SK-N-SH (cell line): Measurements from ENCODE around the gene PPP4R3A. TPM values are rescaled to one million over a fixed set of nuclear protein-coding genes. Genes with fewer than 3 reads are reported as not detected.

ENCODE experiments used
- CTCF ChIA-PET: fragments of 300-600, 350-600 bp; formaldehyde crosslinking; extraction: SDS; loops from one replicate; lab custom pipeline; 2021; lab: Yijun Ruan, JAX
- POLR2A ChIA-PET: fragments of 350-600 bp; sonication (Branson Sonifier 250); formaldehyde crosslinking; extraction: SDS; loops from one replicate; lab custom pipeline; 2020; ENCODE audit warnings: antibody characterized with exemption, inconsistent platforms; lab: Yijun Ruan, JAX
- DNase-seq: peaks from one replicate; pipeline ENCODE4 v3.0.0; 2012
- H2AFZ ChIP-seq: fragments of 200-600 bp; sonication (generic); 2 replicates; pipeline ENCODE4 v1.8.1; 2016; ENCODE audit warnings: antibody characterized with exemption, mild to moderate bottlenecking, low read depth
- H3F3A ChIP-seq: fragments of 200-600 bp; sonication (generic); replicated peaks from 2 replicates; pipeline ENCODE3; 2016; ENCODE audit warnings: antibody characterized with exemption, mild to moderate bottlenecking; ENCODE audit not compliant: insufficient read depth
- H3K27ac ChIP-seq, 2 experiments: fragments of 200-500 bp in 1 of 2; fragments of 200-600 bp in 1 of 2; sonication (Bioruptor generic) in 1 of 2; sonication (generic), shearing (Covaris generic) in 1 of 2; 2 replicates each; pipeline versions ENCODE4 v1.5.1 to v1.6.1; 2014 to 2016; ENCODE audit warnings: low read depth in 2 of 2, inconsistent platforms in 1 of 2, low read length in 1 of 2, mild to moderate bottlenecking in 1 of 2, mixed read lengths in 1 of 2
- H3K27me3 ChIP-seq: fragments of 200-600 bp; sonication (generic), shearing (Covaris generic); 2 replicates; pipeline ENCODE4 v1.6.1; 2016; ENCODE audit warnings: mixed run types; ENCODE audit not compliant: insufficient read depth
- H3K36me3 ChIP-seq, 2 experiments: fragments of 200-500 bp in 1 of 2; fragments of 200-600 bp in 1 of 2; sonication (Bioruptor generic) in 1 of 2; sonication (generic) in 1 of 2; replicated peaks in 1 of 2; 2 replicates each; pipeline versions ENCODE3 to v1.5.1; 2014 to 2016; ENCODE audit warnings: low read length in 1 of 2, mild to moderate bottlenecking in 1 of 2; ENCODE audit not compliant: insufficient read depth in 2 of 2, control insufficient read depth in 1 of 2
- H3K4me1 ChIP-seq, 2 experiments: fragments of 200-500 bp in 1 of 2; fragments of 200-600 bp in 1 of 2; sonication (Bioruptor generic) in 1 of 2; sonication (generic), shearing (Covaris generic) in 1 of 2; 2 replicates each; pipeline versions ENCODE4 v1.5.1 to v1.6.1; 2014 to 2016; ENCODE audit warnings: low read depth in 1 of 2, low read length in 1 of 2, mixed run types in 1 of 2; ENCODE audit not compliant: insufficient read depth in 2 of 2, control insufficient read depth in 1 of 2
- H3K4me2 ChIP-seq: fragments of 200-600 bp; sonication (generic), shearing (Covaris generic); 2 replicates; pipeline ENCODE4 v1.6.1; 2017; ENCODE audit warnings: mixed run types
- H3K4me3 ChIP-seq, 2 experiments: fragments of 200-500 bp in 1 of 2; fragments of 200-600 bp in 1 of 2; sonication (Bioruptor generic) in 1 of 2; sonication (generic), shearing (Covaris generic) in 1 of 2; 2 replicates each; pipeline versions ENCODE4 v1.5.1 to v1.8.1; 2014 to 2016; ENCODE audit warnings: low read depth in 2 of 2, inconsistent platforms in 1 of 2, low read length in 1 of 2, mild to moderate bottlenecking in 1 of 2, mixed read lengths in 1 of 2, moderate library complexity in 1 of 2
- H3K79me2 ChIP-seq: fragments of 200-600 bp; sonication (generic); 2 replicates; pipeline ENCODE4 v1.8.1; 2017; ENCODE audit warnings: mild to moderate bottlenecking; ENCODE audit not compliant: insufficient read depth
- H3K9ac ChIP-seq: fragments of 200-600 bp; sonication (generic); 2 replicates; pipeline ENCODE4 v1.6.1; 2017; ENCODE audit warnings: mixed run types
- H3K9me2 ChIP-seq: fragments of 200-600 bp; sonication (generic); 2 replicates; pipeline ENCODE4 v1.6.1; 2017; ENCODE audit warnings: mixed run types
- H3K9me3 ChIP-seq: fragments of 200-600 bp; sonication (generic); 2 replicates; pipeline ENCODE4 v1.6.1; 2017; ENCODE audit warnings: mixed run types, mild to moderate bottlenecking, moderate library complexity
- H4K20me1 ChIP-seq: fragments of 200-600 bp; sonication (generic); 2 replicates; pipeline ENCODE4 v1.6.1; 2017; ENCODE audit warnings: mild to moderate bottlenecking, mixed run types; ENCODE audit not compliant: insufficient read depth
- CHD2 ChIP-seq: fragments of 150-350 bp; IDR thresholded peaks from 2 replicates; pipeline ENCODE4 v1.6.1; 2018; ENCODE audit warnings: low read length; ENCODE audit not compliant: partially characterized antibody
- ELF1 ChIP-seq: IDR thresholded peaks from 2 replicates; pipeline ENCODE4 v1.4.0; 2012
- EP300 ChIP-seq, 2 experiments: IDR thresholded peaks; 2 replicates each; pipeline versions ENCODE4 v1.4.0 to v1.6.1; 2012; ENCODE audit warnings: borderline replicate concordance in 1 of 2, low read depth in 1 of 2, low read length in 1 of 2
- EZH2phosphoT487 ChIP-seq: fragments of 200-600 bp; sonication (generic); IDR thresholded peaks from 2 replicates; pipeline ENCODE4 v1.6.1; 2017; ENCODE audit warnings: low read depth, mixed run types, mild to moderate bottlenecking, antibody characterized with exemption, moderate library complexity, borderline replicate concordance
- FOSL2 ChIP-seq: IDR thresholded peaks from 2 replicates; pipeline ENCODE4 v1.4.0; 2012; ENCODE audit warnings: low read depth, mild to moderate bottlenecking, moderate library complexity, borderline replicate concordance
- FOXJ3 ChIP-seq: sonication (generic); formaldehyde crosslinking; IDR thresholded peaks from 2 replicates; pipeline ENCODE4 v1.5.1; 2020; ENCODE audit warnings: mild to moderate bottlenecking, missing genetic modification reagents
- GABPA ChIP-seq: IDR thresholded peaks from 2 replicates; pipeline ENCODE4 v1.4.0; 2012; ENCODE audit warnings: low read depth, mild to moderate bottlenecking
- MEF2A ChIP-seq: IDR thresholded peaks from 2 replicates; pipeline ENCODE4 v1.4.0; 2012; ENCODE audit warnings: low read depth, borderline replicate concordance
- MXI1 ChIP-seq: IDR thresholded peaks from 2 replicates; pipeline ENCODE4 v1.6.1; 2012; ENCODE audit warnings: mild to moderate bottlenecking, low read depth, low read length, improper control_type of control experiment
- POLR2AphosphoS5 ChIP-seq: IDR thresholded peaks from 2 replicates; pipeline ENCODE4 v1.6.1; 2012; ENCODE audit warnings: low read depth, low read length
- RCOR1 ChIP-seq: fragments of 150-350 bp; IDR thresholded peaks from 2 replicates; pipeline ENCODE4 v1.6.1; 2017; ENCODE audit warnings: antibody characterized with exemption, low read length
- RFX5 ChIP-seq: IDR thresholded peaks from 2 replicates; pipeline ENCODE4 v1.6.1; 2012; ENCODE audit warnings: mild to moderate bottlenecking, improper control_type of control experiment, low read length
- RXRA ChIP-seq: IDR thresholded peaks from 2 replicates; pipeline ENCODE4 v1.4.0; 2012; ENCODE audit warnings: low read depth, mild to moderate bottlenecking, borderline replicate concordance
- SIN3A ChIP-seq: IDR thresholded peaks from 2 replicates; pipeline ENCODE4 v1.6.1; 2012; ENCODE audit warnings: low read depth, mild to moderate bottlenecking, low read length, moderate library complexity, borderline replicate concordance
- TCF12 ChIP-seq: IDR thresholded peaks from 2 replicates; pipeline ENCODE4 v1.4.0; 2012
- TEAD4 ChIP-seq: IDR thresholded peaks from 2 replicates; pipeline ENCODE4 v1.4.0; 2012; ENCODE audit warnings: mild to moderate bottlenecking, borderline replicate concordance; ENCODE audit not compliant: insufficient read depth
- YY1 ChIP-seq: IDR thresholded peaks from 2 replicates; pipeline ENCODE4 v1.4.0; 2012; ENCODE audit warnings: low read depth, mild to moderate bottlenecking
- WGBS: methylation state at CpG from one replicate; pipeline ENCODE4 v1.1.6; 2017; ENCODE audit warnings: low lambda C conversion rate; 5-methylcytosine and 5-hydroxymethylcytosine counted together
- polyA plus RNA-seq, 3 experiments: library from polyadenylated mRNA; depleted of rRNA; stranded (reverse); fragments of >200 nt; gene quantifications; 2 replicates each; pipeline ENCODE4 v1.2.3, GENCODE V29; 2012
- TF ChIP-seq, protein P1 (sequence below): IDR thresholded peaks from 2 replicates; pipeline ENCODE4; 2012
- TF ChIP-seq, protein P2 (sequence below): IDR thresholded peaks from 2 replicates; pipeline ENCODE4 v1.6.1; 2012; ENCODE audit warnings: mild to moderate bottlenecking, low read depth, low read length, moderate library complexity
- TF ChIP-seq, protein P3 (sequence below): IDR thresholded peaks from 2 replicates; pipeline ENCODE4 v1.4.0; 2012; ENCODE audit warnings: low read depth
- TF ChIP-seq, protein P4 (sequence below): fragments of 150-350 bp; IDR thresholded peaks from 2 replicates; pipeline ENCODE4 v1.6.1; 2017; ENCODE audit warnings: antibody characterized with exemption, low read length, low read depth, borderline replicate concordance
- TF ChIP-seq, protein P5 (sequence below): IDR thresholded peaks from 2 replicates; pipeline ENCODE4 v1.4.0; 2012; ENCODE audit warnings: low read depth, borderline replicate concordance

Gene PPP4R3A
- polyA plus RNA-seq, 1 of the 3 experiments (the other 2 are of a cell fraction): 34.9 TPM

DNA sequence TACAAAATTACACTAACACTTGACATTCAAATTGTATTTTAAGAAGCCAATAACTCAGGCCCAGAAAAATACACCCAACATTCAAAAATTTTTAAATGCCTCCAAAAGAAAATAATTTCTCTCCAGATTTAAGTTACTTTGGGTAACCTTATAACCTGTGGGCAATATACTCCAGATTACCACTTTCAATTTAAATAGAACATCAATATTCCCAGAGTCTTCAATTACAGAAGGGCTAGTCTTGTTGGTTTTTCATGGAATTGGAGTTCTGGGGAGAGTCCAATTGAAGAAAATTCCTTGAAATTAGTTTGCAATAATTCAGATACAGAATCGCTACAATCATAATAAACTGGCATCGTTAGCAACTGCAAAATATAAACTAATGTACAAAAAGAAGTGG, 2.0 kb downstream of the PPP4R3A start:
- Histone ChIP-seq H4K20me1 (peaks cover 58% of the 10 kb centered on the region), H3F3A (peaks cover 4% of the 10 kb centered on the region), H3K9me3 (no peaks in the 10 kb centered on the region), H3K36me3 (peaks cover 6 to 27% of the 10 kb centered on the region in 2 experiments), H3K27me3 (no peaks in the 10 kb centered on the region), H3K4me3 (peak overlapping the region; percentile 84 to 89)
- no peak for DNase-seq
- WGBS: 22% methylated on average over 2 of the region's 2 CpGs
- POLR2A ChIA-PET: no interaction called here
- TF ChIP-seq TCF12 (no peak), POLR2AphosphoS5 (no peak), EZH2phosphoT487 (no peak), TEAD4 (no peak)
- TF ChIP-seq, protein P1, sequence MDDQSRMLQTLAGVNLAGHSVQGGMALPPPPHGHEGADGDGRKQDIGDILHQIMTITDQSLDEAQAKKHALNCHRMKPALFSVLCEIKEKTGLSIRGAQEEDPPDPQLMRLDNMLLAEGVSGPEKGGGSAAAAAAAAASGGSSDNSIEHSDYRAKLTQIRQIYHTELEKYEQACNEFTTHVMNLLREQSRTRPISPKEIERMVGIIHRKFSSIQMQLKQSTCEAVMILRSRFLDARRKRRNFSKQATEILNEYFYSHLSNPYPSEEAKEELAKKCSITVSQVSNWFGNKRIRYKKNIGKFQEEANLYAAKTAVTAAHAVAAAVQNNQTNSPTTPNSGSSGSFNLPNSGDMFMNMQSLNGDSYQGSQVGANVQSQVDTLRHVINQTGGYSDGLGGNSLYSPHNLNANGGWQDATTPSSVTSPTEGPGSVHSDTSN: no peak
- TF ChIP-seq, protein P2, sequence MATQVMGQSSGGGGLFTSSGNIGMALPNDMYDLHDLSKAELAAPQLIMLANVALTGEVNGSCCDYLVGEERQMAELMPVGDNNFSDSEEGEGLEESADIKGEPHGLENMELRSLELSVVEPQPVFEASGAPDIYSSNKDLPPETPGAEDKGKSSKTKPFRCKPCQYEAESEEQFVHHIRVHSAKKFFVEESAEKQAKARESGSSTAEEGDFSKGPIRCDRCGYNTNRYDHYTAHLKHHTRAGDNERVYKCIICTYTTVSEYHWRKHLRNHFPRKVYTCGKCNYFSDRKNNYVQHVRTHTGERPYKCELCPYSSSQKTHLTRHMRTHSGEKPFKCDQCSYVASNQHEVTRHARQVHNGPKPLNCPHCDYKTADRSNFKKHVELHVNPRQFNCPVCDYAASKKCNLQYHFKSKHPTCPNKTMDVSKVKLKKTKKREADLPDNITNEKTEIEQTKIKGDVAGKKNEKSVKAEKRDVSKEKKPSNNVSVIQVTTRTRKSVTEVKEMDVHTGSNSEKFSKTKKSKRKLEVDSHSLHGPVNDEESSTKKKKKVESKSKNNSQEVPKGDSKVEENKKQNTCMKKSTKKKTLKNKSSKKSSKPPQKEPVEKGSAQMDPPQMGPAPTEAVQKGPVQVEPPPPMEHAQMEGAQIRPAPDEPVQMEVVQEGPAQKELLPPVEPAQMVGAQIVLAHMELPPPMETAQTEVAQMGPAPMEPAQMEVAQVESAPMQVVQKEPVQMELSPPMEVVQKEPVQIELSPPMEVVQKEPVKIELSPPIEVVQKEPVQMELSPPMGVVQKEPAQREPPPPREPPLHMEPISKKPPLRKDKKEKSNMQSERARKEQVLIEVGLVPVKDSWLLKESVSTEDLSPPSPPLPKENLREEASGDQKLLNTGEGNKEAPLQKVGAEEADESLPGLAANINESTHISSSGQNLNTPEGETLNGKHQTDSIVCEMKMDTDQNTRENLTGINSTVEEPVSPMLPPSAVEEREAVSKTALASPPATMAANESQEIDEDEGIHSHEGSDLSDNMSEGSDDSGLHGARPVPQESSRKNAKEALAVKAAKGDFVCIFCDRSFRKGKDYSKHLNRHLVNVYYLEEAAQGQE: no peak
- TF ChIP-seq, protein P3, sequence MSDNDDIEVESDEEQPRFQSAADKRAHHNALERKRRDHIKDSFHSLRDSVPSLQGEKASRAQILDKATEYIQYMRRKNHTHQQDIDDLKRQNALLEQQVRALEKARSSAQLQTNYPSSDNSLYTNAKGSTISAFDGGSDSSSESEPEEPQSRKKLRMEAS: no peak
- TF ChIP-seq, protein P4, sequence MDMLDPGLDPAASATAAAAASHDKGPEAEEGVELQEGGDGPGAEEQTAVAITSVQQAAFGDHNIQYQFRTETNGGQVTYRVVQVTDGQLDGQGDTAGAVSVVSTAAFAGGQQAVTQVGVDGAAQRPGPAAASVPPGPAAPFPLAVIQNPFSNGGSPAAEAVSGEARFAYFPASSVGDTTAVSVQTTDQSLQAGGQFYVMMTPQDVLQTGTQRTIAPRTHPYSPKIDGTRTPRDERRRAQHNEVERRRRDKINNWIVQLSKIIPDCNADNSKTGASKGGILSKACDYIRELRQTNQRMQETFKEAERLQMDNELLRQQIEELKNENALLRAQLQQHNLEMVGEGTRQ: no peak
- TF ChIP-seq, all 33 proteins: peak for 0
- Histone ChIP-seq H3K27ac (peak overlapping the region in 1 of 2 experiments; percentile 98; a peak in 1 of 4 replicates), H3K9ac (peak overlapping the region; percentile 99), H3K4me1 (peaks cover 4 to 5% of the 10 kb centered on the region in 2 experiments; a peak in 2 of 4 replicates), H3K9me2 (no peaks in the 10 kb centered on the region), H3K4me2 (peak overlapping the region; percentile 94), H3K79me2 (peaks cover 69% of the 10 kb centered on the region), H2AFZ (no peak overlapping the region)
- CTCF ChIA-PET: interaction anchor here (1.1 kb wide), 1 partner anchor 185 kb away, joined by 5 read pairs; no protein-coding TSS in a partner anchor

DNA sequence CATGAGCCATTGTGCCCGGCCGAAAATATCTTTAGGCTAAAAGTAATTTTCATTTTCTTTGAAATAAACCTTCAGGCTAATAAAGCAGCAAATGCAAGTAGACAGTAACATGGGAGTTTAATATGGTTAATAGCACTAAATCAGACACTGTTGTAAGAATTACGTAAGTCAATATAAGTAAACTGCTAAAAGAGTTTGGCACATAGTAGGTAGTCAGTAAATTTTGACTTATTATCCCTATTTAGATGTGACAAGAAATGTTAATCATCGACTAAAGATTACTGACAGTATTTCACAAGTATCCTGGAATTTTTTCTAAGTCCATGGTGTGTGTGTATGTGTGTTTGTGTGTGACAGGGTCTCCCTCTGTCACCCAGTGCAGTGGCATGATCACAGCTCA, 3.9 kb downstream of the PPP4R3A start:
- Histone ChIP-seq H3K9me2 (no peaks in the 10 kb centered on the region), H2AFZ (no peak overlapping the region), H3K4me1 (peaks cover 3 to 5% of the 10 kb centered on the region in 2 experiments; a peak in 2 of 4 replicates), H3K9ac (no peak overlapping the region), H3K4me2 (peak overlapping the region; percentile 25; the same call in 1 of the 2 replicates), H4K20me1 (peaks cover 76% of the 10 kb centered on the region), H3K36me3 (peaks cover 6 to 31% of the 10 kb centered on the region in 2 experiments), H3K79me2 (peaks cover 88% of the 10 kb centered on the region), H3F3A (peaks cover 4% of the 10 kb centered on the region), H3K4me3 (peak overlapping the region in 1 of 2 experiments; percentile 11; a peak in 1 of 4 replicates), H3K9me3 (no peaks in the 10 kb centered on the region), H3K27me3 (no peaks in the 10 kb centered on the region), H3K27ac (no peak overlapping the region)
- DNase-seq: no peak
- ChIA-PET CTCF (interaction anchor here (0.8 kb wide), 1 partner anchor 59 kb away, joined by 3 read pairs; no protein-coding TSS in a partner anchor), POLR2A (no interaction called here)
- WGBS: 98% methylated on average over 4 of the region's 4 CpGs
- no peak for TF ChIP-seq MEF2A
- no peak for TF ChIP-seq ELF1
- no peak for TF ChIP-seq EP300 (IDR thresholded peaks at IDR 0.05; ENCODE audit: borderline replicate concordance in 1 of 2, low read depth in 1 of 2, low read length in 1 of 2)
- no peak for TF ChIP-seq YY1
- TF ChIP-seq RFX5: no peak
- TF ChIP-seq SIN3A: no peak
- TF ChIP-seq CHD2: no peak
- no peak for TF ChIP-seq RXRA
- no peak for TF ChIP-seq MXI1
- TF ChIP-seq FOXJ3: no peak
- TF ChIP-seq GABPA: no peak
- no peak for TF ChIP-seq TCF12
- TF ChIP-seq FOSL2: no peak
- no peak for TF ChIP-seq POLR2AphosphoS5
- no peak for TF ChIP-seq RCOR1
- TF ChIP-seq, protein P5, sequence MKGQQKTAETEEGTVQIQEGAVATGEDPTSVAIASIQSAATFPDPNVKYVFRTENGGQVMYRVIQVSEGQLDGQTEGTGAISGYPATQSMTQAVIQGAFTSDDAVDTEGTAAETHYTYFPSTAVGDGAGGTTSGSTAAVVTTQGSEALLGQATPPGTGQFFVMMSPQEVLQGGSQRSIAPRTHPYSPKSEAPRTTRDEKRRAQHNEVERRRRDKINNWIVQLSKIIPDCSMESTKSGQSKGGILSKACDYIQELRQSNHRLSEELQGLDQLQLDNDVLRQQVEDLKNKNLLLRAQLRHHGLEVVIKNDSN: no peak
- no peak for TF ChIP-seq TEAD4
